Chondrocyte (in vitro differentiated cells): Measurements from ENCODE around the gene TAF1L. TPM values are rescaled to one million over a fixed set of nuclear protein-coding genes. Genes with fewer than 3 reads are reported as not detected.
"Not testable (repeated sequence)": the region's sequence is repeated elsewhere in the genome, so short reads cannot be mapped to it uniquely, and the experiment has no call there.

Experiments used
- DNase-seq: peaks from one replicate; pipeline ENCODE4 v3.0.0; 2021; ENCODE audit warnings: mixed read lengths, low spot score
- H3K27ac Mint-ChIP-seq: one replicate; pipeline ENCODE4 v1.8.0; 2021; ENCODE audit warnings: mild to moderate bottlenecking, moderate library complexity, mixed read lengths; ENCODE audit not compliant: unreplicated experiment
- H3K27me3 Mint-ChIP-seq: 2 replicates; pipeline ENCODE4 v1.8.0; 2021; ENCODE audit warnings: low read depth, mixed read lengths
- H3K36me3 Mint-ChIP-seq: 2 replicates; pipeline ENCODE4 v1.8.0; 2021; ENCODE audit warnings: low read depth, mixed read lengths
- H3K4me1 Mint-ChIP-seq: 2 replicates; pipeline ENCODE4 v1.8.0; 2021; ENCODE audit warnings: low read depth, mild to moderate bottlenecking, mixed read lengths
- H3K4me3 Mint-ChIP-seq: one replicate; pipeline ENCODE4 v1.8.0; 2021; ENCODE audit warnings: mild to moderate bottlenecking, moderate library complexity, mixed read lengths; ENCODE audit not compliant: unreplicated experiment
- H3K9me3 Mint-ChIP-seq: 2 replicates; pipeline ENCODE4 v1.8.0; 2021; ENCODE audit warnings: low read depth, mixed read lengths
- CTCF ChIP-seq: fragments of 200-600 bp; sonication (generic); IDR thresholded peaks from 2 replicates; pipeline ENCODE4 v1.5.0; 2021; ENCODE audit warnings: antibody characterized with exemption, mild to moderate bottlenecking, moderate library complexity
- total RNA-seq: library from RNA; stranded (reverse); gene quantifications from 3 replicates; pipeline ENCODE4 v1.2.1, GENCODE V29; 2021

The TAF1L gene
- total RNA-seq, 1 donor from 2014 or later: 0.02 TPM

- H3K27me3 Mint-ChIP-seq: peaks cover 13% of the 10 kb centered on the region
- no peaks in the 10 kb centered on the region for H3K36me3 Mint-ChIP-seq
- H3K9me3 Mint-ChIP-seq: peaks cover 7% of the 10 kb centered on the region
- no peak for DNase-seq
- no peak overlapping the region for H3K4me3 Mint-ChIP-seq
- TF ChIP-seq CTCF: no peak
- H3K4me1 Mint-ChIP-seq: no peaks in the 10 kb centered on the region
- H3K27ac Mint-ChIP-seq: no peak overlapping the region
Measured at GRCh38 chr9:32606811-32607210, 28.7 kb downstream of the TAF1L start.

GRCh38 chr9:32603914-32604852 is 31.3 kb downstream of the TAF1L start:
- H3K9me3 Mint-ChIP-seq: peaks cover 7% of the 10 kb centered on the region
- H3K36me3 Mint-ChIP-seq: no peaks in the 10 kb centered on the region
- DNase-seq: no peak
- H3K27me3 Mint-ChIP-seq: peaks cover 26% of the 10 kb centered on the region
- TF ChIP-seq CTCF: no peak
- H3K27ac Mint-ChIP-seq: no peak overlapping the region
- no peak overlapping the region for H3K4me3 Mint-ChIP-seq
- no peaks in the 10 kb centered on the region for H3K4me1 Mint-ChIP-seq

- peaks cover 33% of the 10 kb centered on the region for H3K27me3 Mint-ChIP-seq
- not testable (repeated sequence) for H3K27ac Mint-ChIP-seq, DNase-seq, H3K4me1 Mint-ChIP-seq, H3K36me3 Mint-ChIP-seq, H3K4me3 Mint-ChIP-seq
- H3K9me3 Mint-ChIP-seq: peaks cover 12% of the 10 kb centered on the region
Measured at GRCh38 chr9:32599021-32599420, 36.4 kb downstream of the TAF1L start.

- Mint-ChIP-seq H3K9me3 (peaks cover 12% of the 10 kb centered on the region), H3K36me3 (no peaks in the 10 kb centered on the region), H3K27ac (no peak overlapping the region), H3K4me1 (no peaks in the 10 kb centered on the region), H3K4me3 (no peak overlapping the region), H3K27me3 (peaks cover 32% of the 10 kb centered on the region)
- no peak for DNase-seq
- no peak for TF ChIP-seq CTCF
Measured at GRCh38 chr9:32596936-32597335, 38.5 kb downstream of the TAF1L start.

- DNase-seq: no peak
- Mint-ChIP-seq H3K27me3 (peaks cover 26% of the 10 kb centered on the region), H3K4me1 (no peaks in the 10 kb centered on the region), H3K36me3 (no peaks in the 10 kb centered on the region), H3K4me3 (no peak overlapping the region), H3K27ac (no peak overlapping the region), H3K9me3 (peaks cover 12% of the 10 kb centered on the region)
- TF ChIP-seq CTCF: no peak
Measured at GRCh38 chr9:32596096-32596865, 39.2 kb downstream of the TAF1L start.
